Skeletal muscle satellite cell (primary cell): ENCODE data around the gene LRRC59. TPM values are rescaled to one million over a fixed set of nuclear protein-coding genes. Genes with fewer than 3 reads are reported as not detected.
"Not testable (repeated sequence)": the region's sequence is repeated elsewhere in the genome, so short reads cannot be mapped to it uniquely, and the experiment has no call there.

ENCODE experiments used
- H3K27me3 ChIP-seq: 2 replicates; pipeline ENCODE4 v1.7.0; 2013; ENCODE audit warnings: low read length; ENCODE audit not compliant: control insufficient read depth, insufficient read depth
- H3K36me3 ChIP-seq: 2 replicates; pipeline ENCODE4 v1.7.0; 2013; ENCODE audit warnings: mild to moderate bottlenecking, control low read depth, low read length; ENCODE audit not compliant: insufficient read depth
- H3K4me1 ChIP-seq: 2 replicates; pipeline ENCODE4 v1.7.0; 2013; ENCODE audit warnings: low read length; ENCODE audit not compliant: control insufficient read depth, insufficient read depth
- H3K4me2 ChIP-seq: 2 replicates; pipeline ENCODE4 v1.7.0; 2013; ENCODE audit warnings: mild to moderate bottlenecking, low read length
- H3K4me3 ChIP-seq: 2 replicates; pipeline ENCODE4 v1.7.0; 2013; ENCODE audit warnings: low read length
- H3K9ac ChIP-seq: 2 replicates; pipeline ENCODE4 v1.7.0; 2013; ENCODE audit warnings: mild to moderate bottlenecking, low read depth, low read length, moderate library complexity
- H3K9me3 ChIP-seq: replicated peaks from 2 replicates; pipeline ENCODE4 v1.7.0; 2013; ENCODE audit warnings: mild to moderate bottlenecking, control low read depth, low read length
- small RNA-seq: library from RNA; depleted of rRNA; stranded (forward); fragments of <200 nt; gene quantifications from one replicate; pipeline ENCODE3, GENCODE V24; 2012

LRRC59 gene

DNA sequence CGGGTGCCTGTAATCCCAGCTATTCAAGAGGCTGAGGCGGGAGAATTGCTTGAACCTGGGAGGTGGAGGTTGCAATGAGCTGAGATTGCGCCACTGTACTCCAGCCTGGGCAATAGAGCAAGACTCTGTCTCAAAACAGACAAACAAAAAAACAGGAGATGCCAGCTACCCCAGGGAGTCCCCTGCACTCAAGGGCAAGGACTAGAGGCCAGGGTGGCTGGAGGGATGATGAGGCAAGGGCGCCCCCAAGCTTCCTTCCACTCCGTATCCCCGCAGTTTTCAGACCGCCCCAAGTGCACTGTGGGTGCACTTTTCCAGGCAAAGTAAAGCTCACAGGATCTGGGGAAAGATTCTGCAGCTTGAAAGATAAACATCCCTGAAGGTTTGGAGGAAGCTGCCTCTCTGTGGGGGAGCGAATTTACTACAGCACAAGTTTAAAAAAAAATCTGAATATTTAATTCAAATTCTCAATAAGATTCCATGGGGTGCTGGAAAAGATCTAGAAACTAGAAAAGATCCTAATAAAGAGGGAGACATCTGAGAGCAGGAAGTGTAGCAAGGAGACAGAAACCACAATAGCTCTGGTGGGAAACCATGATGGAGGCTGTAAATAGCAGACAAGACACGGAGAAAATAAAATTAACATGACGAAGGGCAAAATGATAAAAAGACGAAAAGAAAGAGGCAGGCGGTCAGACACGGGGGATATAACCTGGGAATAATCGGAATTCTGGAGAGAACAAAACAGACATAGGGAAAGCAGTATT lies 63.8 kb downstream of the LRRC59 start:
- H3K36me3 ChIP-seq, H3K4me3 ChIP-seq, H3K4me2 ChIP-seq, H3K9me3 ChIP-seq, H3K9ac ChIP-seq: not testable (repeated sequence)
- Histone ChIP-seq H3K27me3 (peaks cover 14% of the 10 kb centered on the region), H3K4me1 (peaks cover 18% of the 10 kb centered on the region)

DNA sequence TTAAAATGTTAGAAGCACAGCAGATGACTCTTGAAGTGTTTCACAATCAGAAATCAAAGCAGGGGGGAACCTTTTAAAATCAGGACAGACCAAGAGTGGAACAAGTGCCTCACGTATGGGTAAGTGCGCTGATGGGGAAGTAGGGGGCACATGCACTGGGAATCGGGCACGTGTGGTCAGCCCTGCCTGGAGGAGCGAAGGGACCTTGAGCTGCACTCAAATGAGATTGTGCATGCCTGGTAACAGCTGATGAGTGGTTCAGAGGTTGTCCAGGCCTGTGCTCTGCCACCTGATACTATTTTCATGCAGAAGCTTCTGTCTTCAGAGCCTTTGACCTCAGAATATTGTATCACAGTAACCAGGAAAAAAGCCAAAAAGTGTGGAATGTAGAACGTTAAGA lies 65.1 kb downstream of the LRRC59 start:
- H3K4me2 ChIP-seq: no peak overlapping the region
- H3K4me3 ChIP-seq: no peak overlapping the region
- H3K9me3 ChIP-seq: no peaks in the 10 kb centered on the region
- H3K36me3 ChIP-seq: no peaks in the 10 kb centered on the region
- H3K27me3 ChIP-seq: peaks cover 13% of the 10 kb centered on the region
- H3K9ac ChIP-seq: no peak overlapping the region
- H3K4me1 ChIP-seq: peaks cover 18% of the 10 kb centered on the region

Small RNA genes lying within 50 kb of the gene (small RNA-seq; reads per million reads assigned to genes)
- gene RF00019: not detected
